AG08395 (cell line): Measurements from ENCODE around the gene TRIO.

Experiments
- DNase-seq: peaks from one replicate; pipeline ENCODE4 v3.0.0; 2012; ENCODE audit warnings: mixed read lengths, low spot score

Gene TRIO

GRCh38 chr5:14395411-14395810, 252.3 kb downstream of the TRIO start:
- DNase-seq, result no peak

GRCh38 chr5:14396066-14396465, 252.9 kb downstream of the TRIO start:
- DNase-seq, result no peak

GRCh38 chr5:14396737-14397136, 253.6 kb downstream of the TRIO start:
- no peak for DNase-seq

GRCh38 chr5:14397717-14398116, 254.6 kb downstream of the TRIO start:
- peak; percentile 83 for DNase-seq

GRCh38 chr5:14399054-14399692, 256.0 kb downstream of the TRIO start:
- peak; percentile 51 for DNase-seq

GRCh38 chr5:14400085-14400484, 256.9 kb downstream of the TRIO start:
- peak; percentile 65 for DNase-seq

- no peak for DNase-seq
Observed at GRCh38 chr5:14400611-14401010, 257.5 kb downstream of the TRIO start.

- DNase-seq, result no peak
Observed at GRCh38 chr5:14401639-14402038, 258.5 kb downstream of the TRIO start.

- no peak for DNase-seq
Observed at GRCh38 chr5:14402424-14402823, 259.3 kb downstream of the TRIO start.

GRCh38 chr5:14404780-14405179, 261.6 kb downstream of the TRIO start:
- DNase-seq, result no peak

GRCh38 chr5:14405267-14405666, 262.1 kb downstream of the TRIO start:
- DNase-seq, result no peak

GRCh38 chr5:14405706-14406553, 262.8 kb downstream of the TRIO start:
- DNase-seq, result no peak

GRCh38 chr5:14406554-14406849, 263.4 kb downstream of the TRIO start:
- DNase-seq, result peak; percentile 71

- no peak for DNase-seq
Observed at GRCh38 chr5:14407051-14407450, 263.9 kb downstream of the TRIO start.

GRCh38 chr5:14407746-14408175, 264.6 kb downstream of the TRIO start:
- DNase-seq, result no peak

GRCh38 chr5:14408969-14409586, 265.9 kb downstream of the TRIO start:
- no peak for DNase-seq

GRCh38 chr5:14410068-14410393, 266.9 kb downstream of the TRIO start:
- no peak for DNase-seq

GRCh38 chr5:14410394-14411201, 267.5 kb downstream of the TRIO start:
- DNase-seq, result peak; percentile 31

- DNase-seq, result no peak
Observed at GRCh38 chr5:14411216-14411615, 268.1 kb downstream of the TRIO start.

- DNase-seq, result no peak
Observed at GRCh38 chr5:14413331-14413750, 270.2 kb downstream of the TRIO start.

GRCh38 chr5:14414007-14414406, 270.9 kb downstream of the TRIO start:
- no peak for DNase-seq

GRCh38 chr5:14414656-14415023, 271.5 kb downstream of the TRIO start:
- no peak for DNase-seq
